ENCODE data around the gene GMPR. TPM values are rescaled to one million over a fixed set of nuclear protein-coding genes. Genes with fewer than 3 reads are reported as not detected.
"Not testable (repeated sequence)": the region's sequence is repeated elsewhere in the genome, so short reads cannot be mapped to it uniquely, and the experiment has no call there.

GMPR gene
- total and polyA plus RNA-seq, 8 donors = 9.8 to 46.3 (median 26.9) TPM

GRCh38 chr6:16264785-16265184 lies 26.4 kb downstream of the GMPR start:
- Histone ChIP-seq H3K36me3 (peaks cover 0 to 26% (median 0%) of the 10 kb centered on the region in 4 donors), H3K27ac (no peak overlapping the region), H3K4me3 (no peak overlapping the region), H3K9me3 (no peaks in the 10 kb centered on the region), H3K4me1 (no peaks in the 10 kb centered on the region), H3K27me3 (no peaks in the 10 kb centered on the region)
- no peak for DNase-seq
- intact Hi-C loops (cut with DNase I; ENCODE audit: low total_unique reads) = no loop called here
- TF ChIP-seq POLR2A (IDR thresholded peaks at IDR 0.05) = no peak
- no peak for TF ChIP-seq CTCF (IDR thresholded peaks at IDR 0.05)
- TF ChIP-seq EP300 (IDR thresholded peaks at IDR 0.05) = no peak
- no peak for TF ChIP-seq POLR2AphosphoS5 (IDR thresholded peaks at IDR 0.05)
- WGBS, 5 donors = 92 to 100% (median 96%) methylated on average over 1 to 2 of the region's 2 CpGs

- WGBS, 5 donors = 92 to 97% (median 96%) methylated on average over 31 of the region's 31 CpGs
Measured at GRCh38 chr6:16265351-16266341, 27.3 kb downstream of the GMPR start.

GRCh38 chr6:16267428-16268263 lies 29.3 kb downstream of the GMPR start:
- no peak for TF ChIP-seq CTCF (IDR thresholded peaks at IDR 0.05)
- no peak for TF ChIP-seq POLR2A (IDR thresholded peaks at IDR 0.05)
- no peak for TF ChIP-seq POLR2AphosphoS5 (IDR thresholded peaks at IDR 0.05)
- TF ChIP-seq EP300 (IDR thresholded peaks at IDR 0.05) = no peak
- intact Hi-C loops (cut with DNase I; ENCODE audit: low total_unique reads) = no loop called here
- Histone ChIP-seq H3K9me3 (no peaks in the 10 kb centered on the region), H3K36me3 (peaks cover 0 to 26% (median 0%) of the 10 kb centered on the region in 4 donors), H3K27me3 (no peaks in the 10 kb centered on the region), H3K4me3 (no peak overlapping the region), H3K4me1 (peaks cover 0 to 5% (median 0%) of the 10 kb centered on the region in 4 donors), H3K27ac (no peak overlapping the region)
- no peak for DNase-seq
- 93 to 95% (median 94%) methylated on average over 23 of the region's 23 CpGs for WGBS, 5 donors

More at GRCh38 chr6:16265351-16266341, 27.3 kb downstream of the GMPR start:
- DNase-seq = no peak
- no peaks in the 10 kb centered on the region for H3K27me3 ChIP-seq
- H3K36me3 ChIP-seq = peaks cover 0 to 26% (median 0%) of the 10 kb centered on the region in 4 donors
- H3K4me3 ChIP-seq = no peak overlapping the region
- no peaks in the 10 kb centered on the region for H3K4me1 ChIP-seq
- TF ChIP-seq CTCF (IDR thresholded peaks at IDR 0.05) = no peak
- TF ChIP-seq POLR2A (IDR thresholded peaks at IDR 0.05) = no peak
- TF ChIP-seq EP300 (IDR thresholded peaks at IDR 0.05) = no peak
- no peak for TF ChIP-seq POLR2AphosphoS5 (IDR thresholded peaks at IDR 0.05)
- H3K27ac ChIP-seq = no peak overlapping the region
- intact Hi-C loops (cut with DNase I; ENCODE audit: low total_unique reads) = no loop called here
- H3K9me3 ChIP-seq = no peaks in the 10 kb centered on the region

- DNase-seq; intact Hi-C loops (cut with DNase I; ENCODE audit: low total_unique reads); H3K27ac ChIP-seq; H3K9me3 ChIP-seq; H3K27me3 ChIP-seq; H3K4me3 ChIP-seq: not testable (repeated sequence)
- Histone ChIP-seq H3K4me1 (peaks cover 0 to 13% (median 2%) of the 10 kb centered on the region in 4 donors), H3K36me3 (peaks cover 0 to 29% (median 0%) of the 10 kb centered on the region in 4 donors)
- WGBS, 5 donors = 86 to 94% (median 91%) methylated on average over 7 of the region's 7 CpGs
Measured at GRCh38 chr6:16269442-16270070, 31.2 kb downstream of the GMPR start.
